Activated CD4-positive, alpha-beta T cell treated with anti-CD3 and anti-CD28 coated beads for 4 hours (primary cell): ENCODE data around the gene SYS1.
"Not testable (repeated sequence)": the region's sequence is repeated elsewhere in the genome, so short reads cannot be mapped to it uniquely, and the experiment has no call there.

Source experiments
- DNase-seq, 2 donors: peaks; one replicate each; pipeline ENCODE4 v3.0.0-alpha.2; 2020

Gene SYS1

DNA sequence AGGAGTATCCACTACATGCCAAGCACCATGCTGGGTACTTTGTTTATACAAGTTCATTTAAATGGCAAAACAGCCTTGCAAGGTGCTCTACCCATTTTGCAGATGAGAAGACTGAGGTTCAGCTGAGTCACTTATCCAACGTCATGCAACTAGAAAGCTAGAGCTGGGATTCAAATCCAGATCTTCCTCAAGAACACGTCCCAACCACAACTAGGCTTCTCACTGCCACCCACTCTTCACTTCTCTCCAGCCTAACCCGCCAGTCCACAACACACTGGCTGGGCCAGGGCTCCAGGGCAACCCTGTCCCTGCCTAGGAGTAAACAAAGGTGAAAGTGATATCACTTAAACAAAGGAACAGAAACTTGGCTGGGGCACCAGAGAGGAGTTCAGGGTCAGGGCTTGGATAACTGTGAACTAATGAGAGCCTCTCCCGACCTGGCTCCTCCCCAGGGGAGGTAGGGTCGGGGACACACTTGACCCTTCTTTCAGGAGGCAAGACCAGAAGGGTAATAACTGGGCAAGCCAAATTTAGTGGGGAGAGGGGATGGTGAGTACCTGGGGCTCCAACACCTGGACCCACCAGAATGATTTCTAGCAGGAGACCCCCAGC, 22.6 kb upstream of the SYS1 start:
- no peak for DNase-seq

DNA sequence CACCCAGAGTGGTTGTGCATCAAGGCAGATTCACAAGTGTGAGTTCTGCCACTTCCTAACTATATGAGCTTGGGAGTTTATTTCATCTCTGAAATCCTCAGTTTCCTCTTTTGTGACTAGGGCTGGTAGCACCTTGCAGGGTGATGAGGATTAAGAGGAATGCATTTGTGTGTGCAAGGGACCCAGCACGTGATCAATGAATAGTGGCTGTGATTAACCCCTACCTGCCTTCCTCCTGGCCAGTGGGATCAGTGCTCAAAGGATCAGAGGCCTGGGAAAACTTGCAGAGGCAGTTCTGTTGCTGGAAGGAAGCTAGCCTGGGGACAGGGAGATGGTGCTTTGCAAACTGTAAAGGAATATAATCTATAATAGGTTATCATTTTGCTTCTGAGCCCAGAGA, 22.0 kb upstream of the SYS1 start:
- no peak for DNase-seq

DNA sequence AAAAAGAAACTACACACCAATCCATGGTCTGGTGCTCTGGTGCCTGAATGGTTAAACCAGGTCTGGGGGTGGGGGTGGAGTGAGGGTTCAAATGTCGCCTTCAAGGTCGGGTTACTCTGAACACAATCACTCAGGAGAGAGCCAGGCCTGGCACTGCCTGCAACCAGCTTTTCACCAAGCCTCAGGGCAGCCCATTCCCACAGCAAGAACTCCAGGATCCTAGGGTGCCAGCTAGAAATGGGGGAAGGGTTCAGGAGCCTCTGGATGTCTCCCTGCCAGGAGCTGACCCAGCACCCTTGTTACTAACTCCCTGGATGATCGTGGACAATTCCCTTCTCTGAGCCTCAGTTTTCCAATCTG, 21.4 kb upstream of the SYS1 start:
- DNase-seq, result no peak

DNA sequence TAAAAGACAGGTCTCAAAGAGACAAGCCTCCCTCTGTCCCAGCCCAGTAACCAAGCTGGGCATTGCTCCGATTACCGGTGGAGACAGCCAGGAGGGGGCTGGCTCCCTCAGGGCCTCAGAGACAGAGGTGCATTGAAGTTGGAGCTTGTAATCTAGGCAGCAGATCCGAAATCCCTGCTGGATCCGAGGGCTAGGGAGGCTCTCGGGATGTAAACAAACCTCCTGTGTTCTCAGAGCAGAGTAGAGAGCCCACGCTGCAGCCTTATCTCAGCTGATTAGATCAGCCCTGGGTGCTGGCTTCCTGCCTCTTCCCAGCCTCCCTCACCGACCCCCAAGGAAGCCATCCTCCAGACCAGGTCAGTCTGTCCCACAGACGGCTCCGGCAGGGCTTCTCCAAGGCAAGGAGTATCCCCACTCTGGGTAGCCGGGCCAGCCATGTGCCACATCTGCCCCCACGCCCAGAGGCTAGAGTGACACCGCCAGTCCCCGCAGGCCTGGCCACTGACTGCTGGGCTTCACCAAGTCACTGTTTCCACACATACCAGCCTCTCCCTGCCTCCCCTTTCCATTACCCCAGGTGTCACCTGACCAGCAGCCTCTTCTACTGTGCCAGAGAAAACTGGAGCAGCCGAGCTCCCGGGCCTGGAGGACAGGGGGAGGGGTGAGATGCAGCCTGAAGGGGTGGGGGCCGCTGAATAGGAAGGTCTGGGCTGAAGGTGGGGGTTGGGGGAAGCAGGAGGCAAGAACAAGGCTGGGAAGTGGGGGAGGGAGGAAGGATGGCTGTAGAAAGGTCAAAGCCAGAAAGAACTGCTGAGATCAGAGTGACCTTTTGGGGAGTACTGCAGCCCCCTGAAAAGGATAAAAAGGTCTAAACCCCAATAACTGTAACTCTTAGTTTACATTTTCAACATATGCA, 20.8 kb upstream of the SYS1 start:
- no peak for DNase-seq

DNA sequence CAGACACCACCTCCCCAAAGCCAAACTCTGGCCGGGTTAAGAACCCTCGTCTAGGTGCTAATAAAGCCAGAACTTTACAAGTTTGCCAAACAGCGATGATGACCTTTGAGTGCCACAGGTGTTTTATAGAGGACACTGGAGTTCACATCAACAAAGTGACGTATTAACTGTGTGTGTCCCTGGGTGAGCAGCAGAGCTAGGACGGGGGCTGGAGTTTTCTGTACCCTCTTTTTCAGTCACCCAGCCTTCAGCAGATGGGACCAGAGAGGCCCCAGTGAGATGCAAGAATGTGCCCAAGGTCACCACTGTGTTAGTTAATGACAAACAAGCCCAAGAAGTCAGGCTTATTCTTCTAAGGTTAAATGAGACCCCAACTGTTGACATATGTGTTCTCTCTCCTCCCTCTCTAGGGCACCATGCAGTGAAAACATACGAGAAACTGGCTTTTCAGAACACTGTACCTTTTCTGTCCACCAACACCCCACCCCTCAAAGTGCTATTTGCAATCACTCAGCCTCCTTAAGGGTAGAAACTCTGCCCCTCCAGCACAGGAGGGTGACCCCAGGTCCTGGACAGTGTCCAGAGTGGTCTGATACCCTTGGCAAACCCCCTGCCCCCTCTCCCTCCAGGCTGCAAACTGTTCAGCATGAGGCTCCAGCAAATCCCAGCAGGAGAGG, 20.0 kb upstream of the SYS1 start:
- DNase-seq, result no peak

DNA sequence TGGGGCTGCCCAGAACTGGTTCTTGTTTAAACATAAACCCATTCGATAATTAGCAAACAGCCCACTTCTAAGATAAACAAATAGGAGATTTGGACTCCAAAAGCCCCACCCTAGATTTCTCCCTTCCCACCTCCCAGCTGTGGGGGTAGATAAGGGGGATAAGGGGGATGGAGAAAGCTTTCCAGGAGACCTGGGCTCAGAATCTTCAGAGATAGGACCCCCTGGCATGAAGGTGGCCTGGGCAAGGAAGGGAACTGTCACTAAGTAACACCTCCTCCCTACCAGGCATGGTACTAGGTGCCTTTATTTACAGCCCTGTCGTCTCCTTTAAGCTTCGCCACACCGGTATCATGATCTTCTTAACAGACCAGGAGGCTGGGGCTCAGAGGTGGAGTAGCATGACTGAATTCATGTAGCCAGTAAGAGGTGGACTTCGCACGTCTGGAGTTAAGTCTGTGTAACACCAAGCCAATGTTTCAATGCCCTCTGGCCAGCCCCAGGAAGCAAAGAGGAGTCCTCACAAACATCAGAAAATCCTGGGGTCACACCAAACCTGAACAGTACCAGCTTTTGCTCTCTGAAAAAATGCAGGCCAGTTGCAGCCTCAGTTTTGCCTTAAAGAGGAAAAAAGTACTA, 19.3 kb upstream of the SYS1 start:
- DNase-seq, result no peak

DNA sequence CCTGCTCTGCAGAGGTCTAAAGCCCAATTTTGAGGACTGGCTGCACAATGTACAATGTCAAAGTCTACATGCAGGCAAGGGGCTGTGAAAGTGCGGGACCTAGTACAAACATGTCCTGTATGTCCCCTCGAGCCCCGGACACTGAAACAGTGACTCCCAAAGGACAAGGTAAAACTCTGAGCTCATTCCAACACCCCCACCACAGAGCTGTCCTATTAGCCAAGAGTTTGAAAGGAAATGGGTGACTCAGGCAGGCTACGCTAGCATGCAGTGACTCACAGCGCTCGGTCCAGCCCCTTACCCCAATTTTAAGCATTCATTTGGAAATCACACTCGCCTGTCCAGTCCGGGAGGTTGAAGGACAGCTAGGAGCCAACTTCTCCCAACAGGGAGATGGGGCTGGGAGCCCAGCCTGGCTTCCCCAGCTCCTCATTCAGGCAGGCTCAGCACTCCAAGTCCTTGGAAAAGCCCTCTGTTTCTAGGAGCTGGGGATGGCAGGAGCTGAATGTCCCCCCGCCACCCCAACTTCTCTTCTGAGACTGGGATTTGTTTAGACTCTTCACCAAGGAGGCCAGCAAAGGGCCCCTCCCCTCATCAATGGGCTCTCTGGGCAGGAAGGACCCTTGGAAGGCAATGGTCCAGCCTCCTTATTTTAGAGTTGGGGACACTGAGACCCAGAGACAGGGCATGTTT, 18.6 kb upstream of the SYS1 start:
- DNase-seq, result peak in 1 of 2 donors; percentile 12

DNA sequence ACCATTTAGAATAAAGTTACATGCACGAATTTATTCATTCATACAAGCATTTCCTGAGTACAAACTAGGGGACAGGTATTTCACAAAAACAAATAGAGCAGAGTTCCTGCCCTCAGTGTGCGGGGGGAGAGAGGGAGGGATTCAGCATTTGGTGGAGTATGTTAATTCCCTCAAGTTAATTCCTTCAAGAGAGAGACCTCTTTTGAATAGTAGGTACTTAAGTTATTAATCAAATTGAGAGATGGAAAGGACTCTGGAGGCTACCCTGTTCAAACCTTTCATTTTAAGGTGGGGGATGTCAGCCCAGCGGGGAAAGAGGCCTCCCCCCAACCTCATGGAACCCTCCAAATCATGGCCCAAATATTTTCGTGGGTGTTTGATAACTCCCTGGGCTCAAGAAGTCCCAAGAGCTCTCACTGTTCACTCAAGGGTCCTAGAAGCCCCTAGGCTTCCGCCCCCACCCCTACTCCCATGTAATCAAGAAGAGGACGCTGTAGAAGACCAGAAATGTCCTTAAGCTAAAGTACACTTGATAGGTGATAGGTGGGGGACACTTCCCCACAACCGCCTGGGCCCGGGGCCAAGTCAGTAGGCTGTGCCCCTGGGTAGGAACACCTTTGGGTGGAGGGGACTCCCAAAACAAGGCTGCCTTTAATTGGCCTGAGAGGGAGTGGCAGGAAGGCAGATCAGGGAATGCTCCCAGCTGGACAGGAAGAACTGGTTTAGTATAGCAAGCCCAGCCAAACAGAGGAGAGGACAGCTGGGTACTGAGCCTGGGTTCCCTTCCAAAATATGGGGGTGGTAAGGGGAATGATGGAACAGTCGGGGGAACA, 17.6 kb upstream of the SYS1 start:
- no peak for DNase-seq

DNA sequence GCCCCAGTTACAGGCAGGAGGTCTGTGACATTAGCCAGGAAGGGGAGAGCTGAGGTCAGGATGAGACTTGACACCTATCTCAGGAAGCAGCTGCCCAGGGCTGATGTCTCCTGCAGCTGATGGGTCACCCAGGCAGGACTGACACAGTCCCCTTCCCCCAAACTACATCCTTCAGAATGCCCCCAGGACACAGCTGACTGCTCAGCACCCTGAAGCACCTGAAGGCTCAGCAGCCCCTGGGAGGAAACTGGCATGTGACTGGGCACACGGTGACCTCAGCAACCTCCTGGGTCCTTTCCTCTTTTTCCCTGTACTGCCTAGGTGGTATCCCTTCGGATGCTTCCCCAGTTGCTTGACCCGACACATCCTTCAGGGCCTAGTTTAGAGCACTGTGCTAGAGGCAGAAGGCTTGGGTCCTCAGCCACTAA, 16.7 kb upstream of the SYS1 start:
- DNase-seq, result no peak

DNA sequence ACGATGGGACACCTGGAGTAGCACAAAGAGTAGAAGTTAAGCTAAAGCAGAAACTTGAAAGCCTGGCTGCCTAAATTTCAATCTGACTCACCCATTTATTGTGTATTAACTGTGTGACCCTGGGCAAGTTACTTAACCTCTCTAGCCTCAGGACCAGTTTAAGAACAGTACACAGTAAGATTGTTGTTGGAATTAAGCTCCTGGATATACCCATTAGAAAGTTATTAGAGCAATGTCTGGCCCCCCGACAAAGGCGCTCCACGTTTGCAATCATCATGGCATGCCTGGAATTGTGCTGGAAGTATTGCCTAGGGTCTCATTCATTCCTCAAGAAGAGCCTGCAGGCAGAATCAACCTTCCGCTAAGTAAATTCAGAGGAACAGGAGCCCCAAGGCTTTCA, 16.1 kb upstream of the SYS1 start:
- DNase-seq, result no peak

DNA sequence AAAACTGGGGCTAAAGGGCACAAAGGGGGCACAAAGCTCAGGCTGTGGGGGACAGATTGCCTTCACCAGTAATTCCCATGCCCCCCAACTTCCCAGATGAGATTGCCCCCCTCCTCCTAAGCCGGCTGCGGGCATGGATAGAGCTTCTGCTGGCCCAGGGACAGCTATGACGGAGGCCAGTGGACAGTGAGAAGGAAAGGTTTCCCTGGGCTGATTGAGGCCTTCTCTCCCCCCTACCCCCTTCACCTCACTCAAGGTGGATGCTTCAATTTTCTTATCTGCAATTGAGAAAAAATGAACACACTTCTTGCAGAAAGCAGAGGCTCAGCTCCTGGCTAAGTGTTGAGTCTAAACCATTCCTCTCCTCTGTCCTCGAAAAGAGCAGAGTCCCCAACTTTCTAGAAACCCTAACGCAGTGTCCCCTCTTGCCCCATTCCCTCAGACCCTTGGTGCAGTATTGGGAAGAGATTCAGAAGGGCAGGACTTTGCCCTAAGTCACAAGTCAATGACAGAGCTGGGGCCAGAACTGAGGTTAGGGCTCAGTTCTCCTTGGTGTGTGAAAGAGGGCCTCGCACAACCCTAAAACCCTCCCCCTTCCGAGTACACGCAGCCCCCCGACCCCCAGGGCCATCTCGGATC, 15.5 kb upstream of the SYS1 start:
- no peak for DNase-seq

DNA sequence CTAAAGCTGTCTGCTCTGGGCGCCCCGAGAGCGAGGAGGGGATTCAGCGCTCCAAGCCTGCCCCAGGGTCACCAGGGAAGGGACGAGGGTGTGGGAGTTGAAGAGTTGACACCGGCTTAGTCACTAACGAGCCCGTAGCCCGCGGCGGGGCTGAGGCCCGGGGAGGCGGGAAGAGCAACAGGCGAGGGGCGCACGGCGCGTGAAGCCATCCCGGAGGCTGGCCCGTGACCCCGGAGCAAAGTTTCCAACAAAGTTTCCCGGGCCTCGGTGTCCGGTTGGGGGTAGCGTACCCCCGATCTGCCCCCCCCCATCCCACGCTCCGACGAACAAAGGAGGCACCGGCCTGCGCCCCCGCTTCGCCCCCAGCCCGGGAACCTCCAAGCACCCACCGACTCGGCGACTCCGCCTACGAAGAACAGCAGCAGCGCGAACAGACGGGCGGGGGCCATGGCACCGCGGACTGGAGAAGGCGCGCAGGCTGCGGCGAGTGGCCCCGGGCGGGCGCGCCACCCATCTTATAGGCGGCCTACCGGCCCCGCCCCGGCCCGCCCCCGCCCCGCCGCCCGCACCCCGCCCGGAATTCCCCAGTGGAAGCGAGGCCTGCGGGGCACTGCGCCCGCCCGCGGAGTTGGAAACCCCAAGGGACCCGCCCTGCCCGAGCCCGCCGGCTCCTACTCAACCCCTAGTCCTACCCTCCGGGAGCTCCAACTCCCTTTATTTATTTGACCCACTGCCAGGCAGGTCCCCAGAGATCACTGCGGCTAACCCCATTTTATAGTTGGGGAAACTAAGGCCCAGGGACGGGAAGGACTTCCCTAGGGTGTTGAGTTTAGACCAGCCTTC, 14.8 kb upstream of the SYS1 start, which contains the start of gene SDC4:
SDC4 (minus strand) TSS at position 489 of the 843 bp plus-strand sequence; CDS start at position 449, 40 bp downstream.
- DNase-seq, result peak; percentile 65 to 74

DNA sequence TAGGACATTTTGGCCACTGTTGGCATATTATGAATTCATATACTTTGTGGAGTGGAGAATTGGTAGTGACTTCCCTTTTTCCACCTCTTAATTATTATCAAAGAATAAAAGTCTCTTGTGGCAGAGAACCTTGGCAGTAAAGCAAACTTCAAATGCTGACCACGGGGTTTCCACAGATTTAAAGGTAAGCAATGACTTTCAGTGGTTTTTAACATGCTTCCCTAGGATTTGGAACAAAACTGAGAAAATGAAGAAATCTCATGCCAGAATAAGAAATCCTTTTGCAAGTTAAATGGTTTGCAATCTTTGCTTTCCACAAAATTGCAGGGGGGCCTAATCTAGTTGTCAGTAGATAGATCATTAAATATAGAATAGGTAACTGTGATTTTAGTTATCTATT, 12.7 kb upstream of the SYS1 start:
- DNase-seq, result no peak

DNA sequence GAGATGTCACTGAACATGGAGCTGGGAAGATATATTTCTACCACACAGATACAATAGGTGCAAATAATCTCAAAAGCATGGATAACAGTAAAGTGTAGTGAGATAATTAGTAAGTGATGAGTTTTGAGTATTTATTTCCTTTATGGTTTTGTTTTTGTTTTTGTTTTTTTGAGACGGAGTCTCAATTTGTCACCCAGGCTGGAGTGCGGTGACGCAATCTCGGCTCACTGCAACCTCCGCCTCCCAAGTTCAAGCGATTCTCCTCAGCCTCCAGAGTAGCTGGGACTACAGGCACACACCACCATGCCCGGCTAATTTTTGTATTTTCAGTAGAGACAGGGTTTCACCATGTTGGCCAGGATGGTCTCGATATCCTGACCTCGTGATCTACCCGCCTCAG, 12.2 kb upstream of the SYS1 start:
- DNase-seq, result not testable (repeated sequence)

DNA sequence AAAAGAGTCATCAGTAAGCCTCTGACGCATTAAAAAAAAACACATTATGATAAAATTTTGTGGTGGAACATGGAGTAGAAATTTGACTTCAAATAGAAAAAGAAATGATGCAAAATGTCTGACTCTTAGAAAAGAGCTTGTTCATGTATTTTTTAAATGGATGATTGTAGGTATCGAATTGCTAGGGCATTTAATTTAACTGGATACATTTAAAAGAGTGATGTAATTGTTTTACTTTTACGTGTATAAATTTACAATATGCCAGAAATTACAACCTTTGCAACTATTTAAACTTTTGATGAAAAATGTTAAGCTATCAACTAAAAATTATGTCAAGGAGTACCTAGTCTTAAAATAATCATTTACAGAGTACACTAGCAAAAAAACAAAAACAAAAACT, 10.2 kb upstream of the SYS1 start:
- no peak for DNase-seq

DNA sequence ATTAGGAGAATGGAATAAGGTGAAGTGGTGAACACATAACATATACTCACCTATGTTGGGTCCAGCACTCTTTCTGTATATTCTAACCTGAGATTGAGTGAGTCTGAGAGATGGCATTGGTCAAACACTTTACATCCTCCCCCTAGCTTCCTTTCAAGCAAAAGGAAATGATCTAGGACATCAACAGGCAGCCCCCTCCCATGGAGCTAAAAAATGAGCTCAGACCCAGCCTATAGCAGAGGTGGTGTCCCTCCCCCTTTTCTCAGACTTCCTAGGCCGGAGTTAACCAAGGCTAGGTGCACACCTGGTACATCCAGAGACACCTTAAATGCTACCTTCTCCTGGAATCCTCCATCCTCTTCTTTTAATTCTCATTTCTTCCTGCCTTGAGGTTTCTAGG, 9.2 kb upstream of the SYS1 start:
- DNase-seq, result no peak

DNA sequence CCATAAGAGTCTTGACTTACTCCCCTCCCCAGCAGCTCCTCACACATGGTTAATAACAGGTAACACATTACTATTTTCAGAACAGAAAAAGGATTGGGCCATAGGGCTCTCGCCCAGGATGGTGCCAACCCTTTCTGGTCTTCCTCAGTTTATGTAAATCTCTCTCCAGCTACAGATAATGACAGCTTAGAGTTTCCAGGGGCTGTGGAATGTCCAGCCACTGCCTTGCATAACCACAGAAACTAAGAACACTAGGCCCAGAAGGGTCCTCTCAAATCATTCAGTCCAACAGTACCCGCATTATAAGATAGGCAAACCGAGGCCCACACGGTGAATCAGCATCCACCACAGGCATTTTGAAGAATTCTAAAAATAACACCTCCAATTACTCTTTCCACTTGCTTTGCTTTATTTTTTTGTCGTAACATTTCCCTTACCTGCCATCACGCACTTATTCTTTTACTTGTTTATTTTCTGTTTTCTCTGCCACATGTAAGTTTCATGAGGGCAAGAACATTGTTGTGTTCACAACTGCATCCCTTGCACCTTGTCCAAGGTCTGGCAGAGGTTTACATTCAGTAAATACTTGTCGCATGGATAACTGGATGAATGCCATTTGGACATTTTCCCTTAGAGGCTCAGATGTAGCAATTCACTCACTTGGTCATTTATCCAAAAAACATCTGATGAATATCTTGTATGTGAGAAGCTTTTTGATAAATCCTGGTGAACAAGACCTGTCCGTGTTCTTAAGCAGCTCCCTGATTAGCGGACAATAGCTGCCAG, 8.3 kb upstream of the SYS1 start:
- no peak for DNase-seq

DNA sequence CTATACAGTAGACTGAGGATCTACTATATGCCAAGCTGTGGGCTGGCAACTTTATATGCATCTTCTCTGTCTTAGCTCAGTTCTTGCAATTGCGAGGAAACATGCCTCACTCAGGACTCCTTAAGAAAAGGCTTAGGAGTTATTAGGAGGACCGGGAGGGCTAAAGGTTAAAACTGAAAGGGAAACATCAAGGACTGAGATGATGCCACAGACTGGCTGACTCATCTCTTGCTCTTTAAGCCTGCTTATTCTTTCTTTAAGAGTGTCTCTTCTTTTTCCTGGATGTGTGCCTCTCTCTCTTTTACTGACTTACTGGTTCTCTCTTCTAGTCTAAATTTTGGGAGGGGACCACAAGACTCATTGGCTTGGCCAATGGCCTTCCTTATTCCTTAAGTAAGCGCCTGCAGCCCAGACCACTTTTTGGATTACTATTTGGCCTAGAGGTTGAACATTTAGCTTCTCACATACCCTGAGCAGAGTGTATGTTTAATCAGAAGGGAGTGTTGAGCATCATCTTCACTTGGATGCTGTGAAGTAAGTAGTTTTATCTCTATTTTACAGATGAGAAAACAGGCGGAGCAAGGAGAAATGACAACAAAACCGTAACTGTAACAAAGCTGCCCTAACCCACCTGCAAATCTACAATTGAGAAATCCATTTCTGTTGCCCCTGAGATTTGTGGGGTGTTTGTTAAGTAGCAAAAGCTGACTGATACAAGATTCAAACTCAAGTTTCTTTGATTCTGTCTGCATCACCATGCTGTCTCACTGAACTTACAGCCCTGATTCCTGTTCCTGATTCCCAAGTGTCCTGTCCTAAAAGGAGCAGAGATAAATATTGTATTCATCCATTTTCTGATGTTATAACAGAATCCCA, 7.5 kb upstream of the SYS1 start:
- DNase-seq, result no peak
